HCT116 (cell line): ENCODE results near the gene GPC4. TPM values are rescaled to one million over a fixed set of nuclear protein-coding genes. Genes with fewer than 3 reads are reported as not detected.

Source experiments
- ATAC-seq: fragments of 200-7000 bp; cut with Tn5 transposase; 2 replicates; pipeline ENCODE4 v1.9.1; 2020; ENCODE audit warnings: mild to moderate bottlenecking, moderate library complexity
- BruUV-seq: library from RNA; stranded (reverse); fragments of 400-500 nt; replicated peaks from 2 replicates; lab custom pipeline; 2021; lab: Mats Ljungman, UMichigan
- CTCF ChIA-PET: fragments of 300-600 bp; sonication (Branson Sonifier 250); formaldehyde crosslinking; loops from one replicate; lab custom pipeline; 2021; ENCODE audit warnings: antibody characterized with exemption; lab: Charles Lee
- POLR2A ChIA-PET: fragments of 300-600, 350-600 bp; sonication (Branson Sonifier 250); formaldehyde crosslinking; loops from one replicate; lab custom pipeline; 2021; ENCODE audit warnings: antibody characterized with exemption; lab: Charles Lee
- RAD21 ChIA-PET, 2 experiments: fragments of 300-600 bp; sonication (Branson Sonifier 250); formaldehyde crosslinking; loops; one replicate each; lab custom pipeline; 2023; ENCODE audit warnings: low total read pairs in 2 of 2; ENCODE audit not compliant: uncharacterized antibody in 2 of 2, unreplicated experiment in 2 of 2, low non-redundant PET in 1 of 2; lab: Charles Lee
- DNase-seq: peaks from one replicate; pipeline ENCODE4 v3.0.0-alpha.2; 2010; ENCODE audit warnings: low read depth, low spot score
- H2AFZ ChIP-seq: fragments of 200-600 bp; shearing (Covaris generic), sonication (generic); 2 replicates; pipeline ENCODE4 v1.6.1; 2017; ENCODE audit warnings: low read depth, mixed run types, mixed read lengths, antibody characterized with exemption, low read length; ENCODE audit not compliant: poor library complexity, severe bottlenecking
- H3K27ac ChIP-seq: 2 replicates; pipeline ENCODE4 v1.5.1; 2012; ENCODE audit warnings: low read depth, low read length
- H3K27me3 ChIP-seq: fragments of 200-600 bp; sonication (generic); 2 replicates; pipeline ENCODE4 v1.6.1; 2016; ENCODE audit warnings: mixed run types, low read length, mixed read lengths; ENCODE audit not compliant: insufficient read depth
- H3K36me3 ChIP-seq, 2 experiments: fragments of 200-500 bp in 1 of 2; fragments of 200-600 bp in 1 of 2; sonication (Bioruptor generic) in 1 of 2; sonication (generic) in 1 of 2; 2 replicates each; pipeline versions ENCODE4 v1.5.1 to v1.6.1; 2014 to 2016; ENCODE audit warnings: low read length in 2 of 2, inconsistent platforms in 1 of 2, mixed read lengths in 1 of 2, mixed run types in 1 of 2; ENCODE audit not compliant: insufficient read depth in 2 of 2, control insufficient read depth in 1 of 2
- H3K4me1 ChIP-seq, 2 experiments: fragments of 200-600 bp in 1 of 2; sonication (generic) in 1 of 2; 2 replicates each; pipeline versions ENCODE4 v1.5.1 to v1.6.1; 2012 to 2017; ENCODE audit warnings: low read length in 2 of 2, inconsistent platforms in 1 of 2, mild to moderate bottlenecking in 1 of 2, mixed read lengths in 1 of 2, mixed run types in 1 of 2, moderate library complexity in 1 of 2; ENCODE audit not compliant: insufficient read depth in 2 of 2, control insufficient read depth in 1 of 2
- H3K4me2 ChIP-seq: fragments of 200-600 bp; sonication (generic); 2 replicates; pipeline ENCODE4 v1.6.1; 2017; ENCODE audit warnings: mixed run types, low read length, mixed read lengths
- H3K4me3 ChIP-seq, 2 experiments: fragments of 200-600 bp in 1 of 2; sonication (generic) in 1 of 2; replicated peaks in 1 of 2; 2 replicates each; pipeline ENCODE4 v1.5.1; 2011 to 2016; ENCODE audit warnings: low read length in 2 of 2, control low read depth in 1 of 2, low read depth in 1 of 2, mild to moderate bottlenecking in 1 of 2, mixed read lengths in 1 of 2, mixed run types in 1 of 2
- H3K79me2 ChIP-seq: fragments of 200-600 bp; sonication (generic); 2 replicates; pipeline ENCODE4 v1.6.1; 2017; ENCODE audit warnings: mild to moderate bottlenecking, mixed run types, low read length, moderate library complexity, mixed read lengths; ENCODE audit not compliant: insufficient read depth
- H3K9ac ChIP-seq: fragments of 200-600 bp; sonication (generic); 2 replicates; pipeline ENCODE4 v1.6.1; 2016; ENCODE audit warnings: low read length, mixed read lengths
- H3K9me2 ChIP-seq: fragments of 200-600 bp; sonication (generic), shearing (Covaris generic); 2 replicates; pipeline ENCODE4 v1.6.1; 2017; ENCODE audit warnings: mixed run types, mild to moderate bottlenecking, moderate library complexity; ENCODE audit not compliant: insufficient read depth
- H3K9me3 ChIP-seq, 2 experiments: fragments of 200-500 bp in 1 of 2; fragments of 200-600 bp in 1 of 2; sonication (Bioruptor generic) in 1 of 2; sonication (generic) in 1 of 2; 2 replicates each; pipeline ENCODE4 v1.6.1; 2014 to 2017; ENCODE audit warnings: low read length in 2 of 2, mixed read lengths in 2 of 2, inconsistent platforms in 1 of 2, low read depth in 1 of 2, mild to moderate bottlenecking in 1 of 2, mixed run types in 1 of 2, moderate library complexity in 1 of 2; ENCODE audit not compliant: control insufficient read depth in 1 of 2, insufficient read depth in 1 of 2
- H4K20me1 ChIP-seq: fragments of 200-600 bp; sonication (generic), shearing (Covaris generic); 2 replicates; pipeline ENCODE4 v1.6.1; 2017; ENCODE audit warnings: mixed run types, mild to moderate bottlenecking, moderate library complexity; ENCODE audit not compliant: insufficient read depth
- CEBPB ChIP-seq: IDR thresholded peaks from 2 replicates; pipeline ENCODE4 v1.6.1; 2012; ENCODE audit warnings: low read depth
- ELF1 ChIP-seq: IDR thresholded peaks from 2 replicates; pipeline ENCODE4 v1.6.1; 2012; ENCODE audit warnings: low read depth, borderline replicate concordance
- FOSL1 ChIP-seq: IDR thresholded peaks from 2 replicates; pipeline ENCODE4 v1.6.1; 2012; ENCODE audit warnings: low read depth
- JUND ChIP-seq: IDR thresholded peaks from 2 replicates; pipeline ENCODE4 v1.6.1; 2012
- RAD21 ChIP-seq: IDR thresholded peaks from 2 replicates; pipeline ENCODE4 v1.6.1; 2012; ENCODE audit warnings: low read depth, mild to moderate bottlenecking
- SP1 ChIP-seq: IDR thresholded peaks from 2 replicates; pipeline ENCODE4 v1.6.1; 2012; ENCODE audit warnings: low read depth
- SRF ChIP-seq: IDR thresholded peaks from 2 replicates; pipeline ENCODE4 v1.6.1; 2012; ENCODE audit warnings: low read depth
- TCF7L2 ChIP-seq: IDR thresholded peaks from 2 replicates; pipeline ENCODE4 v1.7.0; 2011; ENCODE audit warnings: borderline replicate concordance, inconsistent platforms; ENCODE audit not compliant: insufficient read depth, insufficient read length; ENCODE audit errors: extremely low read depth
- ZFX ChIP-seq: fragments of 450-650 bp; IDR thresholded peaks from 2 replicates; pipeline ENCODE4 v1.6.1; 2017
- ZNF274 ChIP-seq: fragments of 200-500 bp; sonication (Bioruptor generic); IDR thresholded peaks from 2 replicates; pipeline ENCODE4 v1.6.1; 2014; ENCODE audit warnings: mild to moderate bottlenecking, low read depth, low read length, inconsistent platforms
- intact Hi-C: fragments of 100-400 bp; cut with micrococcal nuclease; formaldehyde crosslinking; loops from 2 replicates; pipeline ENCODE4 v1.10.0; 2022
- total RNA-seq: library from RNA; stranded (reverse); gene quantifications from one replicate; pipeline ENCODE4 v1.2.1, GENCODE V29; 2021; ENCODE audit not compliant: unreplicated experiment
- TF ChIP-seq, protein P1 (sequence below), 3 experiments: fragments of 200-600 bp in 1 of 3; sonication (generic) in 1 of 3; IDR thresholded peaks in 2 of 3; conservative IDR thresholded peaks in 1 of 3; 2 replicates each; pipeline ENCODE4 v1.5.1; 2012 to 2017; ENCODE audit warnings: low read depth in 2 of 3, low read length in 2 of 3, antibody characterized with exemption in 1 of 3, borderline replicate concordance in 1 of 3, control low read depth in 1 of 3, mild to moderate bottlenecking in 1 of 3, mixed read lengths in 1 of 3, mixed run types in 1 of 3, moderate library complexity in 1 of 3; ENCODE audit not compliant: insufficient read depth in 1 of 3

The GPC4 gene
- total RNA-seq, 1 experiment from 2014 or later = 9.7 TPM

DNA sequence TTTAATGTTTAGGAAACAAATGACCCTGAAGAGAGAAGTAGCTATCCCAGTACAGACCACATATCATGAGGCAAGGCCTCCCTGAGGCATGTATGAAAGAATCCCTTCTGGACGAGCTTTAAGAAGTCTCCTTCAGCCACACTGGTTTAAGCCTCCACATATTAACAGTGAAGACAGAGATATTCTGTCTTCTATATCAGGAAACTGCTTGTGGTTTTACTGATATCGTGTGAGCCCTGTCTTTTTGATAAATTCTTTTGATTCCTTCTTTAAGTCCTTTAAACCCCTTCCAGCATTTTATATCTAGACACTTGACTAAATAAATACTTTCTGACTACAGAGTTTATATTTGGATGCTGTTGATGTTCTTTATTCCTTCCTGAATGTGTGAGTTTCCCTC lies 45.9 kb upstream of the GPC4 start:
- no peak overlapping the region for H3K4me2 ChIP-seq
- no peak for ATAC-seq
- DNase-seq = no peak
- H3K9me3 ChIP-seq = no peaks in the 10 kb centered on the region
- H2AFZ ChIP-seq = no peak overlapping the region
- H4K20me1 ChIP-seq = no peaks in the 10 kb centered on the region
- RAD21 ChIA-PET = no interaction called here
- intact Hi-C loops = no loop called here
- no peaks in the 10 kb centered on the region for H3K4me1 ChIP-seq
- BruUV-seq = no TSS peak
- H3K4me3 ChIP-seq = no peak overlapping the region
- CTCF ChIA-PET = no interaction called here
- no peaks in the 10 kb centered on the region for H3K9me2 ChIP-seq
- no peaks in the 10 kb centered on the region for H3K79me2 ChIP-seq
- POLR2A ChIA-PET = no interaction called here
- TF ChIP-seq, protein P1, sequence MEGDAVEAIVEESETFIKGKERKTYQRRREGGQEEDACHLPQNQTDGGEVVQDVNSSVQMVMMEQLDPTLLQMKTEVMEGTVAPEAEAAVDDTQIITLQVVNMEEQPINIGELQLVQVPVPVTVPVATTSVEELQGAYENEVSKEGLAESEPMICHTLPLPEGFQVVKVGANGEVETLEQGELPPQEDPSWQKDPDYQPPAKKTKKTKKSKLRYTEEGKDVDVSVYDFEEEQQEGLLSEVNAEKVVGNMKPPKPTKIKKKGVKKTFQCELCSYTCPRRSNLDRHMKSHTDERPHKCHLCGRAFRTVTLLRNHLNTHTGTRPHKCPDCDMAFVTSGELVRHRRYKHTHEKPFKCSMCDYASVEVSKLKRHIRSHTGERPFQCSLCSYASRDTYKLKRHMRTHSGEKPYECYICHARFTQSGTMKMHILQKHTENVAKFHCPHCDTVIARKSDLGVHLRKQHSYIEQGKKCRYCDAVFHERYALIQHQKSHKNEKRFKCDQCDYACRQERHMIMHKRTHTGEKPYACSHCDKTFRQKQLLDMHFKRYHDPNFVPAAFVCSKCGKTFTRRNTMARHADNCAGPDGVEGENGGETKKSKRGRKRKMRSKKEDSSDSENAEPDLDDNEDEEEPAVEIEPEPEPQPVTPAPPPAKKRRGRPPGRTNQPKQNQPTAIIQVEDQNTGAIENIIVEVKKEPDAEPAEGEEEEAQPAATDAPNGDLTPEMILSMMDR (IDR thresholded peaks at IDR 0.05 in 2 of 3, conservative IDR thresholded peaks at IDR 0.05 in 1 of 3; ENCODE audit: borderline replicate concordance in 1 of 3, insufficient read depth in 1 of 3, low read depth in 2 of 3, low read length in 2 of 3) = no peak
- no peak for TF ChIP-seq ZFX
- no peak overlapping the region for H3K9ac ChIP-seq
- no peaks in the 10 kb centered on the region for H3K36me3 ChIP-seq
- no peak overlapping the region for H3K27ac ChIP-seq
- H3K27me3 ChIP-seq = no peaks in the 10 kb centered on the region

- BruUV-seq = no TSS peak
- Histone ChIP-seq H4K20me1 (no peaks in the 10 kb centered on the region), H3K79me2 (no peaks in the 10 kb centered on the region), H2AFZ (no peak overlapping the region), H3K4me2 (no peak overlapping the region), H3K9me2 (no peaks in the 10 kb centered on the region), H3K9ac (no peak overlapping the region), H3K27ac (no peak overlapping the region), H3K4me1 (no peaks in the 10 kb centered on the region), H3K4me3 (no peak overlapping the region), H3K36me3 (no peaks in the 10 kb centered on the region), H3K27me3 (no peaks in the 10 kb centered on the region), H3K9me3 (no peaks in the 10 kb centered on the region)
- intact Hi-C loops = no loop called here
- CTCF ChIA-PET = no interaction called here
- TF ChIP-seq ELF1 (no peak), RAD21 (no peak), JUND (no peak), SP1 (no peak), TCF7L2 (no peak), SRF (no peak), ZNF274 (no peak), CEBPB (no peak), FOSL1 (no peak)
- TF ChIP-seq, protein P1 (IDR thresholded peaks at IDR 0.05 in 2 of 3, conservative IDR thresholded peaks at IDR 0.05 in 1 of 3; ENCODE audit: borderline replicate concordance in 1 of 3, insufficient read depth in 1 of 3, low read depth in 2 of 3, low read length in 2 of 3) = no peak
- no peak for ATAC-seq
- no peak for DNase-seq
- RAD21 ChIA-PET = no interaction called here
- POLR2A ChIA-PET = no interaction called here
Measured at GRCh38 chrX:133454924-133455323, 39.6 kb upstream of the GPC4 start.
